Activated naive CD4-positive, alpha-beta T cell treated with anti-CD3 and anti-CD28 coated beads, Interleukin-2, amount 50 U/mL, for 72 hours (primary cell): ENCODE data around the gene TNFRSF4. TPM values are rescaled to one million over a fixed set of nuclear protein-coding genes. Genes with fewer than 3 reads are reported as not detected.
"Not testable (repeated sequence)": the region's sequence is repeated elsewhere in the genome, so short reads cannot be mapped to it uniquely, and the experiment has no call there.

ENCODE experiments used
- ATAC-seq, 2 donors: fragments of 150-1000 bp; cut with Tn5 transposase; 2 replicates each; pipeline ENCODE4 v1.10.0; 2021; ENCODE audit warnings: mild to moderate bottlenecking in 2 of 2, moderate library complexity in 2 of 2
- DNase-seq, 2 donors: peaks; one replicate each; pipeline ENCODE4 v3.0.0; 2021 to 2022; ENCODE audit warnings: low spot score in 2 of 2
- H3K27ac Mint-ChIP-seq, 2 donors: one replicate each; pipeline ENCODE4 v1.8.0; 2022; ENCODE audit warnings: mild to moderate bottlenecking in 2 of 2, mixed read lengths in 2 of 2
- H3K36me3 Mint-ChIP-seq, 2 donors: one replicate each; pipeline ENCODE4 v1.8.0; 2022; ENCODE audit warnings: mixed read lengths in 2 of 2
- H3K9me3 Mint-ChIP-seq, 2 donors: one replicate each; pipeline ENCODE4 v1.8.0; 2022; ENCODE audit warnings: mixed read lengths in 2 of 2
- total RNA-seq, 2 donors: library from RNA; stranded (reverse); gene quantifications; one replicate each; pipeline ENCODE4 v1.2.3, GENCODE V29; 2022

The TNFRSF4 gene
- total RNA-seq, 2 donors from 2014 or later = 166 to 176 TPM

DNA sequence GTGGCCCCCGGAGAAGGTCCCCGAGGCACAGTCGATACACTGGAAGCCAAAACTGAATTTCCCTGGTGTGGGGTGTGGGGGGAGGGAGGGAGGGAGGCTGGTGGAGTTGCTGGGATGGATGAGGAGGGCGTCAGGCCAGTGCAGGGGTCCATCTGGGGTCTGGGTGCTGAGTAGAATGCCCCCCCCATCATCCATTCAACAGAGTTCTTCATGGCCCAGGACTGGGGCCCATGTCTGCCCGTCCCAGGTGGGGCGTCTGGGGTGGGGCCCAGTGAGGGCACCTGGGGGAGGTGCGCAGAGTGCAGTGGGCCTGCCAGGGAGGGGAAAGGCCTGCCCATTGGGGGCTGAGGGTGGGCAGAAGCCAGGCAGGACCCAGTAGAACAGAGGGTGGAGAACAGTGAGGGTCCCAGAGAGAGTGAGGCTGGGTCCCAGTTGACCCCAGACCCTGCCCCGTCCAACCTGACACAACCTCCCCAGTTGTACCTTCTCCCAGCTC lies 9.5 kb downstream of the TNFRSF4 start:
- Mint-ChIP-seq H3K27ac (peak overlapping the region in 1 of 2 donors; percentile 35), H3K36me3 (no peaks in the 10 kb centered on the region), H3K9me3 (no peaks in the 10 kb centered on the region)
- DNase-seq = peak in 1 of 2 donors; percentile 56
- ATAC-seq = no peak

DNA sequence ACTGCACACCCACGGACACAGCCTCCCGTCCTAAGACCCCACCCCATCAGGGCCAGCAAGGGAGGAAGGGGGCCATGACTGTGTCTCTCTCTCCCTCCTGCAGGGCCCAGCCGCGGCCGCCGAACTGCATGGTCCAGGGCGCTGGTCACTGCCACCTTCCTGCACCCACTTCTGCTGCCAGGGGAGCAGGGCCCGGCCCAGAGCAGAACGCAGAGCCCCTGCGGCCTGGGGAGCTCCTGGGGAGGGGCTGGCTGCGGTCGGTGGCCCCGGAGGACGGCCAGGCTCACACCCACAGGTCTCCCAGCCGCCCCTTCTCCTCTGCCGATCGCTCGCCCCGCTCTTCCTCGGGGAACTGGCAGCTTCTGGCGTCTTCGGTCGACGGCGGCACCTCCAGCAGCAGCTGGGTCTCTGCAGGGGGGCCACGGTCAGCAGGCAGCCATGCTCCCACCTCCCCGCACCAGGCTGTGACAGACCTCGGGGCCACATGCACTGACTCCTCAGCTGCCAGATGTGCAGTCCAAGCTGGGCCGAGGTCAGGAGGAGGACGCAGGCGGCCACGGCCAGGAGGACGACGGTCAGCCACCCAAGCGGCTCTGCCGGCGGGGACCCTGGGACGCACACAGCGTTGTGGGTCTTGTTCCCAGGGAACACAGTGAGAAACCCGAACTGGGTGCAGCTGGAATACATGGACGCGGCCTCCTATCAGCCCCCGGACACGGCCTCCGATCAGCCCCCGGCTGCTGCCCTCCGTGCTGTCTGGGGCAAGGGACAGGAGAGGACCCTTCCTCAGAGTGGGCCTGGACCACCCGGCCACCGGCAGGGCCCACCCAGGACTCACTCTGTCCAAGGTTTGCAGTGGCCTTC lies 10.2 kb downstream of the TNFRSF4 start:
- peak overlapping the region in 1 of 2 donors; percentile 35 for H3K27ac Mint-ChIP-seq
- ATAC-seq (no peak), DNase-seq (peak in 1 of 2 donors; percentile 58)
- no peaks in the 10 kb centered on the region for H3K9me3 Mint-ChIP-seq
- H3K36me3 Mint-ChIP-seq = no peaks in the 10 kb centered on the region

DNA sequence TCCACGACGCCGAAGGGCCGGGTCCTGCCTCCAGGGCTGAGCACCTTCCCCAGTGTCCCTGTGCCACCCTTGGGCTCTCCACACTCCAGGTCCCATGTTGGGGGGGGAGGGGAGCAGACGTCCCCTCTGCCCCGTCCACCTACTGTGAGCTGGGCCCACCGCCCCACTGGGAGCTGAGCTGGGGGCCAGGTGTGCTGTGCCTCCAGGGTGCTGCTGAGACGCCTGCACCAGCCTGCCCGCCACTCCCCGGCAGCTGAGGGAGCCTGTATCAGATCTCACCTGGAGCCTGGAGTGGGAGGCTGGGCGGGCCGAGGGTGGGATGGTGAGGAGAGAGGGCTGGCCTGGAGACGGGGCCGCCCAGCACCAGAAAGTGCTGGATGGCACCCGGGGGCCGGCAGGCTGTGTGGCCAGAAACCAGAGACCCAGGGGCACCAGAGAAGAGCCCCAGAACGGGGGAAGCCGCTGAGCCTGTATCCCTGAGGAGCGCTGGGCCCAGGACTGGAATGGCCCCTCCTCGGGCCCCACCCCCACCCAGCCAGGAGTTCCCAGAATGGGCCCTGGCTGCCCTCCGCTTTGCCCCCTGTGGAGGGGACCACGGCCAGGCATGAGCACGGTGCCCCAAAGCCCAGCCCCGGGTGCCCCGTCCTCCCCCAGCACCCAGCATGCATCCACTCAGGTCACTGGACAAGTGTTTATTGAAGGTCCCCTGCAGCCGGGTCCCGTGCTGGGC lies 11.0 kb downstream of the TNFRSF4 start:
- Mint-ChIP-seq H3K9me3 (no peaks in the 10 kb centered on the region), H3K36me3 (no peaks in the 10 kb centered on the region), H3K27ac (no peak overlapping the region)
- DNase-seq (peak in 1 of 2 donors; percentile 61), ATAC-seq (no peak)

DNA sequence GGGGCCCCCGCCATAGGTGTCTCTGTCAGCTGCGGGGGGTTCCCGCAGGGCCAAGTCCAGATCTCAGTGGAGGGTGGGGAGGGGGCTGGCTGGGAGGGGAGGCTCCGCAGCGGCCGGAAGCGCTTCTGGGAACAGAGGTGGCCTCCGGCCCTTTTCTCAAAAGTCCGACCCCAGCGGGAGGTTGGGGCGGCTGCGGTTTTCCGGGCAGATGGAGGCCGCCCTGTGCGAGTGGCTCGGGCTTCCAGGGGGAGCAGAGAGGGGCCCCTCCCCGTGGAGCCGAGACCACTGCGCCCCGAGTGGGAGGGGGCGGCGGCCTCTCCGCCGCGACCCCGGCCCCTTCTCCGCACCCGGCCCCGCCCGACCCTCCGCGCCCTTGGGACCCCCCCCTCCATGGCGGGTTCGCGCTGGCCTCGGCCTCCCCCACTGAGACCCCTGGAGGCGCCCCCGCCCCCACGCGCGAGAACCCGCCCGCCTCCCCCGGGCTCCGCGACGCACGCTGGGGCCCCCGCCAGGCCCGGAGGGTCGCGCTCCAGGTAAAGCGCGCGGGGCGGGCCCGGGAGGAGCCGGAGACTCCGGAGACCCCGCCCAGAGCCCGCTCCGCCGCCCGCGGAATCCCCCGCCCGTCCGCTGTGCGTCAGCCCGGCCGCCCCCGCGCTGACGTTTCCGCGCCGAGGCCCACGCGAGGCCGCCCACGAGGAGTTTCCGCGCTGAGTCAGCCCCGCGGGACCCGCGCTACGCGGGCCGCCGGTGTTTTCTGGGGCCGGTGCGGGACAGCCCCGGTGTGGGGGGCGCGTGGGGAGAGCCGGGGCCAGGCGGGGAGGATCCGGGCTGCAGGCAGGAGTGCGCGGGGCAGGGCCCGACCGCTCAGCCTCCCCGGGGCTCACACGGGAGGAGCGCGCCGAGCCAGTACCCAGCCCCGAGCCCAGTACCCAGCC lies 12.8 kb downstream of the TNFRSF4 start:
- Mint-ChIP-seq H3K9me3 (no peaks in the 10 kb centered on the region), H3K36me3 (no peaks in the 10 kb centered on the region), H3K27ac (peak overlapping the region in 1 of 2 donors; percentile 79)
- DNase-seq = peak; percentile 80 to 91
- ATAC-seq = peak; percentile 73 to 82

DNA sequence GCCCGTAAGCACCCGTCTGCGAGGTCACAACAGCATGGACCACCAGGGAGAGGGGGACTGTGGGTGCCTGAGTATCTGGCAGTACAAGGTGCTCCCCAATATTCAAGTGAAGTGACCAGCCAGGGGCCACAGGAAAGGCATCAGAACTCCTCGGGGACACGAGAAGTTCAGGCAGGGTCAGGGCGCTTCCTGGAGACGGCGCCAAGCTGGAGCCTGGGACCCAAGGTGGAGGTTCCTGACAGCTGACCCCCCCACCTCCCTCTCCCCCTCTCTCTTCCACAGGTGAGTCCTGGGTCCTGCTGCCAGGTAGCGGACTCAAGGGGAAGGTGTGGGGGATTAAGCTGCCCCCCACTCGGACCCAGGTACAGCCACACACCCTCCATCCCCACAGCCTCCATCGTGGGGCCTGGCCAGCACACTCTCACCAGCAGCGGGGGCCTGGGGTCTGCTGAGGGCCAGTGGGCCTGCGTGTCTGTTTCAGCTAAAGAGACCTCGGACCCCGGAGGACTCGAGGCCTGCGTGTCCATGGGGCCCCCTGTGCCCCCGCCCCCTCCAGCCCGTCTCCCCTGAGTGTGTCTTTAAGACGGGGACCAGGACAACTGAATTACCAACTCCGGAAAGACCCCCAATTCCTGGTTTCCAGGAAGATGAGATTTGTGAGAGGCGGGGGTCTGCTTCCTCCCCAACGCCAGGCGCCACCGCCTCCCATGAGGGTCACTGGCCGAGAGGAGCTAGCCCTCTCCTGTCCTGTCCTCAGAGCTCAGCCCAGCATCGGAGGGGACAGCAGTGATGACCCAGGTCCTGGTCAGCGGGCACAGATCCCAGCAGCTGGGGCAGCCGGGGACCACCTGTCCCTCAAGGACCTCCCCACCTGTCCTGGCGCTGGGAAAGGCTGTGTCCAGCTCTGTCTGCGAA lies 13.7 kb downstream of the TNFRSF4 start:
- DNase-seq (peak in 1 of 2 donors; percentile 52), ATAC-seq (no peak)
- H3K9me3 Mint-ChIP-seq = peaks cover 0 to 2% of the 10 kb centered on the region in 2 donors

DNA sequence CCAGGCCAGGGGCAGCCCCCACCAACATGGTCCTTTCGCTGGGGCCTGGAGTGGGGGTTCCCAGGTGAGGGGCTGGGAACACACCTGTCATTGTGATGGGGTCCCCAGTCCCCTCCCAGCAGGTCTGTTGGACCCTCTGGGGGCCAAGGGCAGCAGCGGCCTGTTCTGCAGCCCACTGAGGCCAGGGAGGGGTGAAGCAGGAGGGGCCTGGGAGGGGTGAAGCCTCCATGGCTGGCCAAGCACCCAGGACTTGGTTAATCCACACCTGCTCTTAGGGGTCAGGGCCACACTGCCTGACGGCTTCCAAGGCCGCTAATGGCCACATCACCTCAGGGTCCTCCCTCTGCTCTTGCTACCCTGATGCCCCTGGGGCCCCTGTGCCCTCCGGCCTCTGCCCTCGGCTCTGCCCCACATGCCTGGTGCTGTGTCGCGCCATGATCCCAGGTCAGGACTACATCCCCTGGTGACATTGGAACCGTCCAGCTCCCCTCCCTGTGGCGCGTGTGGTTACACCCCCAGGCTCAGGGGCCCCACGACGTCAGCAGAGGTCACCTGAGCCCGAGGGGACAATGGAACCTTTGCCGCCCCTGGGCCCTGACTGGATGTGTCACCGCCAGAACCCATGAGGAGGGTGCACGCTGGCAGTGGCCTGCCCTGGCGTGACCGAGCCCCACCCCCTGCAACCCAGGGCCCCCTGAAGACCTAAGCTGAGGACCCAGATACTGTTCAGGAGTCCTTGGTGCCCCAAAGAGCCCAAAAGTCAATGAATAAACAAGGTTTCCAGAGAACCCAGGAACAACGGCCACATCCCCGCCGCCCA lies 14.6 kb downstream of the TNFRSF4 start:
- no peak for ATAC-seq

More for the DNA sequence above, 13.7 kb downstream of the TNFRSF4 start:
- Mint-ChIP-seq H3K36me3 (peaks cover 0 to under 1% of the 10 kb centered on the region in 2 donors), H3K27ac (peak overlapping the region in 1 of 2 donors; percentile 79)

DNA sequence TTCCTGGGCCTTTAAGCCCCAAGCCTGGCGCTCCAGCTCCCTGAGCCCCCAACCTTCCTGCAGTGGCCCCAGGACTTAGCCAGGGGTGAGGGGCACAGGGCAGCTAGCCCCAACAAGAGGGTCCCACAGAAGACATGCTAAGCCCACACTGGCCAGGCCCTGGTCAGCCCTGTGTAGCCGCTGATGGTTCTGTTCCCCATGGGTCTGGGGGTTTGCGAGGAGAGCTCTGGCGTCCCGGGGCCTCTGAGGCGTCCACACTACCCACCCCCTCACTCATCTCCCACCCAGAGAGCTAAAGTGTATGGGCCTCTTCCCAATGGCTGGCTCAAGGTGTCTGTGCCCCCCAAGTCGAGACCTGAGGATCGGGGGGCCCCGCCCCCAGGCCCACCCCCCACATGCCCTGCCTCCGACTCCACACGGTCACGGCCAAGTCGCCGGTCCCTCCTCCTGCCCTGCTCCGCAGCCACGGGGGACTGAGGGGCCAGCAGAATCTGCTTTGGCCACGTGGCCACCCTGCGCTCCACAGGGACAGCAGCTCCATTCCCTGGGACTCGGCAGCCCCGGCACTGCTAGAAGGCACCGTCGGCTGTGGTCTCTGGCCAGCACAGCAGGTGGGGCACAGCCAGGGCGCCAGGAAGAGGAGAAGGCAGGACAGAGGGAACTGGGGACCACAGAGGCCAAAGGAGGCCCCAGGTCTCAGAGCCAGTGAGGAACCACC lies 15.4 kb downstream of the TNFRSF4 start:
- DNase-seq = peak in 1 of 2 donors; percentile 50
- peaks cover 0 to 13% of the 10 kb centered on the region in 2 donors for H3K9me3 Mint-ChIP-seq
- no peak for ATAC-seq
- H3K36me3 Mint-ChIP-seq = peaks cover 0 to 9% of the 10 kb centered on the region in 2 donors
- peak overlapping the region in 1 of 2 donors; percentile 25 for H3K27ac Mint-ChIP-seq

More for the DNA sequence above, 14.6 kb downstream of the TNFRSF4 start:
- H3K36me3 Mint-ChIP-seq = peaks cover 0 to 9% of the 10 kb centered on the region in 2 donors
- H3K9me3 Mint-ChIP-seq = peaks cover 0 to 10% of the 10 kb centered on the region in 2 donors
- peak in 1 of 2 donors; percentile 56 for DNase-seq
- H3K27ac Mint-ChIP-seq = peak overlapping the region in 1 of 2 donors; percentile 79

DNA sequence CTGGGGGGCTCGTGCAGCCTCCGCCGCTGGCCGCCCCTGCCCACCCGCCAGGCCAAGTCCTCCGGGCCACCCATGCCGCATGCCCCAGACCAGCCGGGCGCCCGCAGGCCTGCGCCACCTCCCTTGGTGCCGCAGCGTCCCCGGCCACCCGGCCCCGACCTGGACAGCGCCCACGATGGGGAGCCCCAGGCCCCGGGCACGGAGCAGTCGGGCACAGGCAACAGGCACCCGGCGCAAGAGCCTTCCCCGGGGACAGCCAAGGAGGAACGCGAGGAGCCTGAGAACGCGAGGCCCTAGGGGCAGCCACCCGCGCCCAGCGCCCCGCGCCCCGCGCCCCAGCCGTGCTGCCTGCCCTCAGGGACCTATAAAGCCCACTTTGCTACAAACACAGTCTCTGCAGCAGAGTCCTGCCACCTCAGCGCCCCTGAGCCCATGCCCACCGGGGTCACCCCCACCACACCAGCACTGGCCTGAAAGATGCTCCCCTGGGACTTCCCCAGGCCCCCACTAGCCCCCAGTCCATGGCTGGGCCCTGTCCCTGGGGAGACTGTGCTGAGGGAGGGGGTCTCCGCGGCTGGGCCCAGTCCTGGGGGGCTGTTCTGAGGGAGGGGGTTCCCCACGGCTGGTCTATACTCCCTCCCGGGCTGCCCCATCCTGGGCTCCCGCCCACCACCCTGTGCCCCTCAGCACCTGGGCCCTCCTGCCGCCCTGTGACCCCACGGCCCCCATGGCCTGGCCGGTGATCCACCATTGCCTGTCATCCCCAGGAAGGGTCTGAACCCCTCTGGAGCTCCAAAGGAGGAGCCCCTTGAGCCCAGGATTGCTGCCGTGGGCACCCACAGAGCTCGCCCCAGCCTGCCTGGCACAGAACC lies 16.2 kb downstream of the TNFRSF4 start:
- DNase-seq = peak in 1 of 2 donors; percentile 60
- Mint-ChIP-seq H3K27ac (peak overlapping the region in 1 of 2 donors; percentile 25), H3K9me3 (peaks cover 0 to 13% of the 10 kb centered on the region in 2 donors), H3K36me3 (peaks cover 0 to 9% of the 10 kb centered on the region in 2 donors)
- ATAC-seq = no peak

DNA sequence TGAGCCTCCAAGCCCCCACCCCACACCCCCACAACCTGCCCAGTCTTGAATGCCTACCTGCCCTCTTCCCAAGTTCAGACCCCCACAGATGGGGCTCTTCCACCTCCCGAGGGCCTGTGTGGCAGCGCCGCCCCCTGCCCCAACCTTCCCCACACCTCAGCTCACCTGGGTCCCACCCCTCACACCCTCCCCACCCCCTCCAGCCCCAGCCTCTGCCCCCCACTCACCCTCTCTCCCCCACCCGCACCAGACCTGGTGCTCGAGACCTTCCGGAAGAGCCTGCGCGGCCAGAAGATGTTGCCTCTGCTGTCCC lies 16.8 kb downstream of the TNFRSF4 start:
- peaks cover 0 to 15% of the 10 kb centered on the region in 2 donors for H3K9me3 Mint-ChIP-seq
- DNase-seq (no peak), ATAC-seq (no peak)
- peak overlapping the region in 1 of 2 donors; percentile 71 for H3K27ac Mint-ChIP-seq
- peaks cover 0 to 9% of the 10 kb centered on the region in 2 donors for H3K36me3 Mint-ChIP-seq

DNA sequence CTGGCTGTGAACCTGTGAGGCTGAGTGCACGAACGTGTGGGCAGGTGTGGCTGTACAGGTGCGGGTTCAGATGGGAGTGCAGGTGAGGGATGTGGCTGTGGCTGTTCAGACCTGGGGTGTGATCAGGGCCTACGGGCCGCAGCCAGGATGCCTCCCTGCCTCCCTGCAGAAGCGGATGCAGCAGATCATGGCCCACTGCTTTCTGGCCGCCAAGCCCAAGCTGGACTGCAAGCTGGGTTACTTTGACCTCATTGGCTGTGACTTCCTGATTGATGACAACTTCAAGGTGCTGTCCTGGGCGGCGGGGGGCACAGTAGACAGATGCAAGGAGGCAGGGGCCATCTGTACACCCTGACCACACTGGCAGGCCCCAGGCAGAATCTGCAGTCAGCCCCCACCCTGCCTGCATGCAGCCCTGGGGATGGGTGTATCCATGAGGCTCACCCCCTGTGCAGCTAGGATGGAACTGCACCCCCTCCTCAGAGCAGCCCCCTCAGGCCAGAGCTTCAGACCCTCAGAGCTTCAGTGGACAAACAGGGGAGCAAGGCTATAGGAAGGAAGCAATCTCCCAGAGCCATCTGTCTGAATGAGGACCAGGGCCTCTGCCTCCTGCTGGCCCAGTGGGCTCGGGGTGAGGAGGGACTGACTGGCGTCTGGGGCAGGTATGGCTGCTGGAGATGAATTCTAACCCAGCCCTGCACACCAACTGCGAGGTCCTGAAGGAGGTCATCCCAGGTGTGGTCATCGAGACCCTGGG lies 17.3 kb downstream of the TNFRSF4 start:
- Mint-ChIP-seq H3K27ac (peak overlapping the region in 1 of 2 donors; percentile 71), H3K36me3 (peaks cover 0 to 9% of the 10 kb centered on the region in 2 donors), H3K9me3 (peaks cover 0 to 19% of the 10 kb centered on the region in 2 donors)
- peak in 1 of 2 donors; percentile 55 for DNase-seq
- ATAC-seq = no peak

DNA sequence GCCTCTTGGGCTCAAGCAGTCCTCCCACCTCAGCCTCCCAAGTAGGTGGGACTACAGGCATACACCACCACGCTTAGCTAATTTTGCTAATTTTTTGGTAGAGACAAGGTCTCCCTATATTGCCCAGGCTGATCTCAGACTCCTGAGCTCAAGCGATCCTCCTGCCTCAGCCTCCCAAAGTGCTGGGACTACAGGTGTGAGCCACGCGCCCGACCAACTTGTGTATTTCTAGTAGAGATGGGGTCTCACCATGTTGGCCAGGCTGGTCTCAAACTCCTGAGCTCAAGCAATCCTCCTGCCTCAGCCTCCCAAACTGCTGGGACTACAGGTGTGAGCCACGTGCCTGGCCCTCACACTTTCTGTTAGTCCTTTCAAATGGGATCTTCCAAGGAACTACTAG lies 18.2 kb downstream of the TNFRSF4 start:
- H3K36me3 Mint-ChIP-seq, DNase-seq, ATAC-seq: not testable (repeated sequence)
- Mint-ChIP-seq H3K27ac (peak overlapping the region in 1 of 2 donors; percentile 71), H3K9me3 (peaks cover 0 to 19% of the 10 kb centered on the region in 2 donors)

DNA sequence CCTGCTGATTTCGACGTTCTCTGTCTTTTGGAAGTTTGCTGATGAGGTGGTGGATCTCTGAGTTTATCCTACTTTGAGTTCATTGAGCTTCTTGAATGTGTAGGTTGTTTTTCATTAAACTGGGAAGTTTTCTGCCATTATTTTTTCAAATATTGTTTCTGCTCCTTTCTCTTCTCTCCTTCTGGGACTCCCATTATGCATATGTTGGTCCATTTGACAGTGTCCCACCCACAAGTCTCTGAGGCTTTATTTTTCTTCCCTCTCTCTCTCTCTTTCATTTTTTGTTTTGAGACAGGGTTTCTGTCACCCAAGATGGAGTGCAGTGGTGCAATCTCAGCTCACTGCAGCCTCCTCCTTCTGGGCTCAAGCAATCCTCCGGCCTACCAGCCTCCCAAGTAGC lies 19.2 kb downstream of the TNFRSF4 start:
- Mint-ChIP-seq H3K36me3 (peaks cover 0 to 9% of the 10 kb centered on the region in 2 donors), H3K27ac (no peak overlapping the region)

More for the DNA sequence above, 19.2 kb downstream of the TNFRSF4 start:
- ATAC-seq (no peak), DNase-seq (no peak)
- peaks cover 0 to 19% of the 10 kb centered on the region in 2 donors for H3K9me3 Mint-ChIP-seq
